Stomach (tissue), 9 donors: ENCODE measurements around the gene RABGAP1L. TPM values are rescaled to one million over a fixed set of nuclear protein-coding genes. Genes with fewer than 3 reads are reported as not detected.

Experiments
- DNase-seq, 2 donors: peaks; one replicate each; pipeline versions ENCODE4 v3.0.0 to v3.0.0-alpha.2; 2013 to 2019
- H3K27ac ChIP-seq, 5 donors: fragments of 200-600 bp in 4 of 5; sonication (generic) in 4 of 5; one replicate each; pipeline ENCODE4 v1.5.1; 2013 to 2019; ENCODE audit warnings: mild to moderate bottlenecking in 1 of 5, moderate library complexity in 1 of 5
- H3K27me3 ChIP-seq, 3 donors: fragments of 200-600 bp; sonication (generic); one replicate each; pipeline ENCODE4 v1.5.1; 2017 to 2019; ENCODE audit warnings: mixed run types in 1 of 3
- H3K36me3 ChIP-seq, 4 donors: fragments of 200-600 bp; sonication (generic); 1 replicate in 3 of 4; 2 replicates in 1 of 4; pipeline ENCODE4 v1.5.1; 2016 to 2019
- H3K4me1 ChIP-seq, 4 donors: fragments of 200-600 bp; sonication (generic); one replicate each; pipeline ENCODE4 v1.5.1; 2016 to 2019
- H3K4me3 ChIP-seq, 4 donors: fragments of 200-600 bp; sonication (generic) in 3 of 4; one replicate each; pipeline ENCODE4 v1.5.1; 2016 to 2019; ENCODE audit warnings: mild to moderate bottlenecking in 1 of 4
- H3K9me3 ChIP-seq, 4 donors: fragments of 200-600 bp; sonication (generic); one replicate each; pipeline ENCODE4 v1.5.1; 2016 to 2019
- CTCF ChIP-seq, 7 experiments: fragments of 450-650 bp in 4 of 7; fragments of 200-600 bp in 3 of 7; sonication (generic) in 3 of 7; IDR thresholded peaks; one replicate each; pipeline ENCODE4 v1.5.1; 2016 to 2019; ENCODE audit warnings: antibody characterized with exemption in 7 of 7, control low read depth in 2 of 7, mild to moderate bottlenecking in 1 of 7
- EP300 ChIP-seq: sonication (generic); formaldehyde crosslinking; IDR thresholded peaks from one replicate; pipeline ENCODE4 v1.6.1; 2017; ENCODE audit warnings: antibody characterized with exemption
- POLR2A ChIP-seq, 4 donors: fragments of 450-650 bp; IDR thresholded peaks; one replicate each; pipeline ENCODE4 v1.6.1; 2016; ENCODE audit warnings: antibody characterized with exemption in 4 of 4, control low read depth in 2 of 4, mild to moderate bottlenecking in 1 of 4, moderate library complexity in 1 of 4
- POLR2AphosphoS5 ChIP-seq, 3 donors: sonication (generic); formaldehyde crosslinking; IDR thresholded peaks; one replicate each; pipeline ENCODE4 v1.6.1; 2016; ENCODE audit warnings: antibody characterized with exemption in 3 of 3
- WGBS, 5 donors: extraction: QIAGEN DNeasy Blood & Tissue Kit in 3 of 5; methylation state at CpG; one replicate each; pipeline versions ENCODE4 v1.1.5 to v1.1.7; 2013 to 2018; 5-methylcytosine and 5-hydroxymethylcytosine counted together
- intact Hi-C: fragments of 100-400 bp; cut with DNase I; formaldehyde crosslinking; loops from one replicate; pipeline ENCODE4 v1.15.1; 2023; ENCODE audit warnings: low total_unique reads
- polyA plus RNA-seq, 3 donors: library from polyadenylated mRNA; stranded (reverse); fragments of 200-250 nt; gene quantifications; one replicate each; pipeline ENCODE4 v1.2.3, GENCODE V29; 2013
- total RNA-seq, 5 donors: library from RNA; depleted of rRNA; stranded (reverse); fragments of >200 nt; gene quantifications; one replicate each; pipeline versions ENCODE4 v1.1.0 to v1.2.3, GENCODE V29; 2014 to 2016
- donor health status: healthy with polysubstance abuse.
- donor health status: Bipolar disorder and iron deficiency.
- donor health status: healthy.

RABGAP1L gene
- total and polyA plus RNA-seq, 8 donors, result 14.2 to 238 (median 57.9) TPM

DNA sequence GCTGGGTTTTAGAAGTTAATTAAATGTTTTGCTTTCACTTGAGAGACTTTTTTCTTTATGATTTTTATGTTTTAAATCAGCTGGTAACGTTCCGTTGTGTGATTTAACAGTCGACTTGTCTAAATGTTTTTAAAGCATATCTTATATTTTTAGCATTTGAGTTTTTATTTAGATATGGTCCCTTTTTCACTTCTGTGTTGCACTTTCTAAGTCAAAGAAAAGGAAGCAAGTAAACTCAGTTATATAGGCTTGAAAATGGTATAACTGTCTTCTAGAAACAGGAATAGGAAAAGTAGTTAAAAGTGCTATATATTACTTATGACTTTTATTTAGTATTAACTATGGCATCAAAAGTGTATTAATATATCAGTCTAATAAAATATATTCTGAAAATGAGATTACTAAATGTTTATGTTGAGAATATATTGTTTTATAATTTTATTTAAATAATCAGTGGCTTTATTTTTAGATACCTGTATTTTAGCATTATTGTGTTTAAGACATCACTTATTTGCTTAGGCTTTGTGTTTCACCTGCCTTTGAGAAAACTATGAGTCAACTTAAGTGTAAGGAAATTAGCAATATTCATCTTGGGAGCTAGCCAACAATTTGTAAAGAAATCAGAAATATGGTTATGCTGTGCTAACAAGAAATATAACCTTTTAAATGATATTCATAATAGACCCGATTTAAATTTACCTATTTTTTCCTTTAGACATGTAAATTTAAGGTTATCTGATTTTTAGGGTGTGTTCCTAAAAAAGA is 60.5 kb downstream of the RABGAP1L start:
- Histone ChIP-seq H3K9me3 (no peaks in the 10 kb centered on the region), H3K27me3 (no peaks in the 10 kb centered on the region), H3K27ac (no peak overlapping the region), H3K36me3 (peaks cover 0 to 21% (median 9%) of the 10 kb centered on the region in 4 donors), H3K4me1 (peaks cover 0 to 14% (median 2%) of the 10 kb centered on the region in 4 donors), H3K4me3 (no peak overlapping the region)
- intact Hi-C loops, result no loop called here
- TF ChIP-seq EP300 (no peak), POLR2A (IDR thresholded peaks at IDR 0.05) (no peak), CTCF (IDR thresholded peaks at IDR 0.05) (no peak), POLR2AphosphoS5 (IDR thresholded peaks at IDR 0.05) (no peak)
- DNase-seq, result no peak
- 76 to 84% (median 78%) methylated on average over 4 of the region's 4 CpGs for WGBS, 5 donors

DNA sequence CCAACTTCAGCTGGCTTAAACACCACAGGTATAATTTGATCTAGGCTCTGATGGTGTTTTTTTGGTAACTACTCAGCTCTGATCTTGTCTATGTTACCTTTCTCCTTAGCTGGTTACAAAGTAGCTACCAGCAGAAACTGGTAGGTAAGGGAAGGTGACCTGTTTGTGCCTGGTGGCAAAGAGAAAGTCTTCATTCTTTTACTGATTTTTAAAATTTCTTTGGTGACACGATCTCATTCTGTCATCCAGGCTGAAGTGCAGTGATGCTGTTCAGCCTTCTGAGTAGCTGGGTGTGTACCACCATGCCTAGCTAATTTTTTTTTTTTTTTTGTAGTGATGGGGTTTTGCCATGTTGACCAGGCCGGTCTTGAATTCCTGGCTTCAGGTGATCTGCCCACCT is 62.4 kb downstream of the RABGAP1L start:
- no peak overlapping the region for H3K27ac ChIP-seq
- 90 to 97% (median 93%) methylated on average over 2 of the region's 2 CpGs for WGBS, 5 donors
- H3K27me3 ChIP-seq, result no peaks in the 10 kb centered on the region
- intact Hi-C loops, result no loop called here
- DNase-seq, result no peak
- no peak overlapping the region for H3K4me3 ChIP-seq
- no peaks in the 10 kb centered on the region for H3K9me3 ChIP-seq
- TF ChIP-seq POLR2AphosphoS5 (IDR thresholded peaks at IDR 0.05) (no peak), POLR2A (IDR thresholded peaks at IDR 0.05) (no peak), CTCF (IDR thresholded peaks at IDR 0.05) (no peak), EP300 (no peak)
- H3K4me1 ChIP-seq, result peaks cover 0 to 14% (median 2%) of the 10 kb centered on the region in 4 donors
- H3K36me3 ChIP-seq, result peaks cover 0 to 21% (median 9%) of the 10 kb centered on the region in 4 donors

- peaks cover 0 to 21% (median 9%) of the 10 kb centered on the region in 4 donors for H3K36me3 ChIP-seq
- no peaks in the 10 kb centered on the region for H3K9me3 ChIP-seq
- no peak for DNase-seq
- no peaks in the 10 kb centered on the region for H3K27me3 ChIP-seq
- intact Hi-C loops, result no loop called here
- peaks cover 0 to 10% (median 0%) of the 10 kb centered on the region in 4 donors for H3K4me1 ChIP-seq
- H3K27ac ChIP-seq, result no peak overlapping the region
- H3K4me3 ChIP-seq, result no peak overlapping the region
- TF ChIP-seq CTCF (IDR thresholded peaks at IDR 0.05), result no peak
- TF ChIP-seq POLR2AphosphoS5 (IDR thresholded peaks at IDR 0.05), result no peak
- TF ChIP-seq POLR2A (IDR thresholded peaks at IDR 0.05), result no peak
- no peak for TF ChIP-seq EP300
- WGBS, 5 donors, result 91 to 97% (median 95%) methylated on average over 4 of the region's 4 CpGs
Observed at GRCh38 chr1:174222166-174222949, 63.0 kb downstream of the RABGAP1L start.

- peaks cover 0 to 21% (median 9%) of the 10 kb centered on the region in 4 donors for H3K36me3 ChIP-seq
- H3K27ac ChIP-seq, result no peak overlapping the region
- TF ChIP-seq CTCF (IDR thresholded peaks at IDR 0.05) (no peak), EP300 (no peak), POLR2AphosphoS5 (IDR thresholded peaks at IDR 0.05) (no peak), POLR2A (IDR thresholded peaks at IDR 0.05) (no peak)
- H3K9me3 ChIP-seq, result no peaks in the 10 kb centered on the region
- H3K4me1 ChIP-seq, result no peaks in the 10 kb centered on the region
- H3K4me3 ChIP-seq, result no peak overlapping the region
- DNase-seq, result no peak
- H3K27me3 ChIP-seq, result no peaks in the 10 kb centered on the region
- intact Hi-C loops, result no loop called here
- WGBS, 5 donors, result 93 to 100% (median 98%) methylated on average over 1 of the region's 1 CpG
Observed at GRCh38 chr1:174224641-174225040, 65.3 kb downstream of the RABGAP1L start.
